Measurements from ENCODE around the gene ZNF516.

GRCh38 chr18:76328140-76328539, 166.9 kb downstream of the ZNF516 start:
- TF ChIP-seq CTCF (IDR thresholded peaks at IDR 0.05), result no peak
- no peak for TF ChIP-seq POLR2A (IDR thresholded peaks at IDR 0.05)
- no peak for TF ChIP-seq EP300 (IDR thresholded peaks at IDR 0.05)

Data from sigmoid colon (tissue), 4 donors.